Retinal pigment epithelial cell (primary cell): ENCODE results near the gene FYN.

Source experiments
- DNase-seq: peaks from one replicate; pipeline ENCODE4 v3.0.0-alpha.2; 2010; ENCODE audit warnings: low read depth
- H3K4me3 ChIP-seq: 2 replicates; pipeline ENCODE4 v1.5.1; 2011; ENCODE audit warnings: mild to moderate bottlenecking, low read length, control low read depth, moderate library complexity
- CTCF ChIP-seq: conservative IDR thresholded peaks from 2 replicates; pipeline ENCODE4 v1.5.1; 2011; ENCODE audit warnings: low read depth, low read length, control low read depth, inconsistent platforms

Gene FYN

GRCh38 chr6:111750753-111751673, 122.2 kb downstream of the FYN start:
- TF ChIP-seq CTCF = no peak
- H3K4me3 ChIP-seq = no peak overlapping the region
- no peak for DNase-seq

- TF ChIP-seq CTCF = no peak
- no peak for DNase-seq
- H3K4me3 ChIP-seq = no peak overlapping the region
Observed at GRCh38 chr6:111750153-111750552, 123.1 kb downstream of the FYN start.

GRCh38 chr6:111748231-111748647, 125.0 kb downstream of the FYN start:
- DNase-seq = no peak
- no peak for TF ChIP-seq CTCF
- H3K4me3 ChIP-seq = no peak overlapping the region

- TF ChIP-seq CTCF = no peak
- H3K4me3 ChIP-seq = no peak overlapping the region
- DNase-seq = no peak
Observed at GRCh38 chr6:111747829-111748228, 125.4 kb downstream of the FYN start.

DNA sequence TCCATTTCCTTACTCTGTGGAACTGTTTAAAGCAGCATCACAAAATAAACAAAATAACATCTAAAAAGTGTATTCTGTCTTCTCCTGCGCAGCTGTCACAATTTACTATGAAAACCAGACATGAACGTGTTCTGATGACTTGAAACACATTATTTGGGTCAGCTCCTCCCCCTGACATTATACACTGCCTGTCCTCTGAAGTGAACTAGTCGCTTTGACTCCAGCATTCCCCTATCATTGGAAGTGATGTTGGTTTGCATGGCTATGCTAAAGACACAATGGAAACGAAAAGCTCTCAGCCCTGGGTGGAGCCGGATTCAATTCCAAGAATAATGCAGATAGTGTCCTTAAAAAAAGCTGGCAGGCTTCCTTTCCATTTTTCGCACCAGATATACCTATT, 125.9 kb downstream of the FYN start:
- no peak for DNase-seq
- no peak for TF ChIP-seq CTCF
- no peak overlapping the region for H3K4me3 ChIP-seq

DNA sequence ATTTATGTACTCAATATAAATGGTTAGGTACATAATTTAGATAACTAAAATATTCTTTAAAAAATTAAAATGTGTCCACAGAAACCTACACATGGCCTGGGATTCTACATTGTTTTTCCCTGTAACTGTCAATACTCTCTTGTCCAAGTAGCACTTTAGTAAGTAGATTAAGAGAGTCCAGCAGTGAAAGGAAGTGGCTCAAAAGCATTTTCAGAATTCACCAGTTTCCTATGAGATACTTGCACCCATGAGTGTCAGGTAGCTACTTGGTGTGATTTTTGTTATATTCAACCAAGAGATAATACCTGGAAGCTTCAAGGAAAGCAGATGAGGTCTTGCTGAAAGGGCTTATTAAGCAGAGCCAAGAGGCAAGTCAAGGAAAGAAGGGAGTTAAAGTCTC, 126.3 kb downstream of the FYN start:
- TF ChIP-seq CTCF = no peak
- H3K4me3 ChIP-seq = no peak overlapping the region
- DNase-seq = no peak

DNA sequence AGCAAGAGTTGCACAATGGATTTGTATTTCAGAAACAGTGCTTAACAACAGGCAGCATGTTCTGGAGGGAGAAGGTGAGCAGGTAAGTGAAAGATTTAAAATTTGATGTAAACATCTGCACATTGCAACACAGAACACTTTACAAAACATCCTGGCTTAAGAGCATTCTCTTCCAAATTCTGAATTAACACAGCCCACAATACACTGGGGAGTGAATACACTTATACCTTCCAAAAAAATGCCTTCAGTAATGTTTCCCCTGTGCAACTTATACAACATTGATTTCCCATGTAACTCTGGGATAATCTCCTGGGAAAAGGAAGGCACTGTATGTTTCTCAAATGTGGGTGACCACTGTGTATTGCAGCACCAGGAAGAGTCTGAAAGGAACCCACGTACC, 127.6 kb downstream of the FYN start:
- TF ChIP-seq CTCF = no peak
- no peak for DNase-seq
- H3K4me3 ChIP-seq = no peak overlapping the region
